ENCODE results near the gene RAB22A.

Gene RAB22A

GRCh38 chr20:58342104-58342945, 32.8 kb downstream of the RAB22A start:
- no peak for TF ChIP-seq CTCF (IDR thresholded peaks at IDR 0.05; ENCODE audit: low read depth, low read length)
- no peak for DNase-seq (ENCODE audit: extremely low read depth, low read depth)

GRCh38 chr20:58344741-58345140, 35.2 kb downstream of the RAB22A start:
- no peak for DNase-seq (ENCODE audit: extremely low read depth, low read depth)
- TF ChIP-seq CTCF (IDR thresholded peaks at IDR 0.05; ENCODE audit: low read depth, low read length) = no peak

GRCh38 chr20:58349570-58349969, 40.1 kb downstream of the RAB22A start:
- TF ChIP-seq CTCF (IDR thresholded peaks at IDR 0.05; ENCODE audit: low read depth, low read length) = no peak
- no peak for DNase-seq (ENCODE audit: extremely low read depth, low read depth)

GRCh38 chr20:58352468-58352867, 43.0 kb downstream of the RAB22A start:
- TF ChIP-seq CTCF (IDR thresholded peaks at IDR 0.05; ENCODE audit: low read depth, low read length) = no peak
- no peak for DNase-seq (ENCODE audit: extremely low read depth, low read depth)

GRCh38 chr20:58359441-58359840, 49.9 kb downstream of the RAB22A start:
- no peak for DNase-seq (ENCODE audit: extremely low read depth, low read depth)
- no peak; the same call in 1 of the 2 replicates for TF ChIP-seq CTCF (IDR thresholded peaks at IDR 0.05; ENCODE audit: low read depth, low read length)

GRCh38 chr20:58360936-58361335, 51.4 kb downstream of the RAB22A start:
- TF ChIP-seq CTCF (IDR thresholded peaks at IDR 0.05; ENCODE audit: low read depth, low read length) = no peak
- DNase-seq (ENCODE audit: extremely low read depth, low read depth) = no peak

- no peak for TF ChIP-seq CTCF (IDR thresholded peaks at IDR 0.05; ENCODE audit: low read depth, low read length)
- peak; percentile 59 for DNase-seq (ENCODE audit: extremely low read depth, low read depth)
These were observed 52.1 kb downstream of the RAB22A start for GRCh38 chr20:58361481-58362205.
